GM12892 (cell line): ENCODE results near the gene VPS29.

Experiments
- POLR2A ChIP-seq: IDR thresholded peaks from 2 replicates; pipeline ENCODE4 v1.6.1; 2011; ENCODE audit warnings: low read depth, low read length, control low read depth
- TAF1 ChIP-seq: IDR thresholded peaks from 2 replicates; pipeline ENCODE4 v1.6.1; 2011; ENCODE audit warnings: low read depth, mild to moderate bottlenecking, control low read depth, low read length, borderline replicate concordance

- TF ChIP-seq POLR2A (no peak), TAF1 (no peak)
Observed at GRCh38 chr12:110466791-110467190, 35.1 kb downstream of the VPS29 start.
